ENCODE measurements around the gene WHRN.

The WHRN gene

GRCh38 chr9:114416906-114417305, 88.4 kb downstream of the WHRN start:
- Mint-ChIP-seq H3K4me3 (no peak overlapping the region), H3K27ac (no peak overlapping the region), H3K36me3 (no peaks in the 10 kb centered on the region), H3K4me1 (peaks cover 14% of the 10 kb centered on the region), H3K9me3 (no peaks in the 10 kb centered on the region), H3K27me3 (no peaks in the 10 kb centered on the region)

GRCh38 chr9:114416290-114416689, 89.0 kb downstream of the WHRN start:
- H3K4me1 Mint-ChIP-seq = peaks cover 14% of the 10 kb centered on the region
- H3K36me3 Mint-ChIP-seq = no peaks in the 10 kb centered on the region

GRCh38 chr9:114414346-114414745, 90.9 kb downstream of the WHRN start:
- Mint-ChIP-seq H3K36me3 (no peaks in the 10 kb centered on the region), H3K27ac (no peak overlapping the region), H3K9me3 (no peaks in the 10 kb centered on the region), H3K27me3 (no peaks in the 10 kb centered on the region), H3K4me1 (peaks cover 14% of the 10 kb centered on the region), H3K4me3 (no peak overlapping the region)

More at GRCh38 chr9:114416290-114416689, 89.0 kb downstream of the WHRN start:
- H3K4me3 Mint-ChIP-seq = no peak overlapping the region
- no peaks in the 10 kb centered on the region for H3K27me3 Mint-ChIP-seq
- no peaks in the 10 kb centered on the region for H3K9me3 Mint-ChIP-seq
- no peak overlapping the region for H3K27ac Mint-ChIP-seq

DNA sequence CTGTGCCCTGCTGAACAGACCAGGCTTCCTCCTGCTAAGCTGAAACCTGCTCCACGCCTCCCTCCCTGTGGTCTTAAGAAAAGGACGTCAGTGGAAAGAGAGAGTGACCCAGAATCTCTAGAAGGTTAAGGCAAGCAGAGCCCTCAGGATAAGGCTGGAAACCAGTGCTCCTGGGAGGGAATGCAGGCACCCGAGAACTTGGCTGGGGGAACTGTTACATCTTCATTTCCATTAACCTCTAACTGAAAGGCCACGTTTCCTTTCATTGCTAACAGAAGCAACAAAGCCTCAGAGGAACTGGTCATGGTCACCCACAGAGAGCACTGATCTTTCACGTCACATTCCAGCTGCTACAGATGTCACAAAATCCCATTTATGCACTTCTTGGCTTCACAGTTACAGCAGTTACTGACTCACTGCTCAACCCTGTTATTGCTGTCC, 91.4 kb downstream of the WHRN start:
- Mint-ChIP-seq H3K27me3 (no peaks in the 10 kb centered on the region), H3K4me3 (no peak overlapping the region), H3K36me3 (no peaks in the 10 kb centered on the region), H3K27ac (no peak overlapping the region), H3K4me1 (peaks cover 13% of the 10 kb centered on the region), H3K9me3 (no peaks in the 10 kb centered on the region)

- no peak overlapping the region for H3K4me3 Mint-ChIP-seq
- H3K27me3 Mint-ChIP-seq = no peaks in the 10 kb centered on the region
- H3K4me1 Mint-ChIP-seq = no peaks in the 10 kb centered on the region
- no peaks in the 10 kb centered on the region for H3K9me3 Mint-ChIP-seq
- no peaks in the 10 kb centered on the region for H3K36me3 Mint-ChIP-seq
- no peak overlapping the region for H3K27ac Mint-ChIP-seq
Measured at GRCh38 chr9:114412048-114412683, 93.1 kb downstream of the WHRN start.

DNA sequence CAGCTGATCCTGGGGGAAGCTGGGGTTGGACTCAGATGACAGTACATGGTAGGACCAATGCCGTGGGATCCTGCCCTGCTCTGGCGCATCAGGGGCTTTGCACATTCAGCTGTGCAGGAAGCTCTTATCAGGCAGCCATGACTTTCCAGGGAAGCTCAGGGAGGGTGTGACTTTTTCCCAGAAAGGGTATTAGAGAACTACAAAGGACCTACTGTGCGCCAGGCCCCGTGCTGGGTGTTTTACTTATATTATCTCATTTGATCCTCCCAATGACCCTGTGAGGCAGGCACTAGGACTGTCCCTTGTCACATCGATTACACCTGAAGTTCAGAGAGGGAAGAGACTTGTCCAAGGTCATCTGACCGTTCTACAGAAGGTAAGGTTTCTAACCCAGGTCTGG, 93.8 kb downstream of the WHRN start:
- Mint-ChIP-seq H3K27me3 (no peaks in the 10 kb centered on the region), H3K4me1 (no peaks in the 10 kb centered on the region), H3K9me3 (no peaks in the 10 kb centered on the region), H3K36me3 (no peaks in the 10 kb centered on the region), H3K4me3 (no peak overlapping the region), H3K27ac (no peak overlapping the region)

GRCh38 chr9:114410910-114411309, 94.4 kb downstream of the WHRN start:
- Mint-ChIP-seq H3K9me3 (no peaks in the 10 kb centered on the region), H3K4me1 (no peaks in the 10 kb centered on the region), H3K27me3 (no peaks in the 10 kb centered on the region), H3K36me3 (no peaks in the 10 kb centered on the region), H3K4me3 (no peak overlapping the region), H3K27ac (no peak overlapping the region)

DNA sequence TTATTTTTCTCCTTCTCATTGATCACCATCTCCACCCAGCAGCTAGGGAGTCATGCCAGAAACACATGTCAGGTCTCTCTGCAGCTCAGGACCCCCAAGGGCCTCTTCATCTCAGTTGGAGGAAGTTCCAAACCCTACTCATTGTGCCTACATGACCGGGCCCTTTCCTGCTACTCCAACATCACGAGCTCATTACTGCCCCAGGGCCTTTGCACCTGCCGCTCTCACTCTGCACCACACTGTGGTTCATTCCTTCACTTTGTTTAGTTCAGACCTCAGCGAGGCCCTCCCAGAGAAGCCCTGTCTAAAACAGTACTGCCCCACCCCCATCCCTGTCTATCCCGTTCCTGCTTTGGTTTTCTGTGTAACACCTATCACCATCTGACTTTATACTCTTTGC, 95.4 kb downstream of the WHRN start:
- no peaks in the 10 kb centered on the region for H3K27me3 Mint-ChIP-seq
- H3K4me1 Mint-ChIP-seq = peaks cover 6% of the 10 kb centered on the region
- no peaks in the 10 kb centered on the region for H3K9me3 Mint-ChIP-seq
- no peak overlapping the region for H3K4me3 Mint-ChIP-seq
- H3K27ac Mint-ChIP-seq = no peak overlapping the region
- H3K36me3 Mint-ChIP-seq = no peaks in the 10 kb centered on the region

DNA sequence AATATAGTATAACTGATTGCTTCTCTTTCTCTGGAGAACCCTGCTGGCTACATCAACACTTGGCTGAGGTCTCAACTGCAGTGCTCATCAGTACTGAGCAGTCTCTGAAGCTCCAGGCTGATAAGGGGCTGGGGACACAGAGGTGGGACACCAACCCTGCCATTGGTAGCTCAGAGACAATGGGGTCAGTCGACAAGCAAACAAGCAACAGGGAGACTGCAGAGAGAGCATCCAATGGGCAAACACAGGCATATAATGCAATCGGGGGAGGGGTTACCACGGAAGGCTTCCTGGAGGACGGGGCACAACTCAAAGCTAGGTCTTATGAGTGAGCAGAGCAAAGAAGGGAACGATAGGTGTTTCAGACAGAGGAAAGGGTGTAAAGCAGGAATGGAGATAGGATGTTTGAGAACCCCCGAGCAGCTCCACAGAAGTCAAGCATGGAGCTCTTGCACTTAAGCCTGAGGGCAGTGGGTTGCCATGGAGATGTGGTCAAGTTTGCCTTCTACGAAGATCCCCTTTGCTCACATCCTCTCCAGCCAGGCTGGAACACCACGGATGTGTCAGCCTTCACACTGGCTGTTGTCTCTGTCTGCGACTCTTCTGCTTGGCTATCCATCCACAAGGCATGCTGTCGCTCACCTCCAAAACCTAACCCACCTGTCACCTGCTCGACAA, 96.0 kb downstream of the WHRN start:
- H3K27me3 Mint-ChIP-seq = no peaks in the 10 kb centered on the region
- H3K9me3 Mint-ChIP-seq = no peaks in the 10 kb centered on the region
- H3K4me3 Mint-ChIP-seq = no peak overlapping the region
- peaks cover 6% of the 10 kb centered on the region for H3K4me1 Mint-ChIP-seq
- no peaks in the 10 kb centered on the region for H3K36me3 Mint-ChIP-seq
- H3K27ac Mint-ChIP-seq = no peak overlapping the region

- Mint-ChIP-seq H3K27ac (no peak overlapping the region), H3K4me3 (no peak overlapping the region), H3K4me1 (peaks cover 6% of the 10 kb centered on the region), H3K9me3 (no peaks in the 10 kb centered on the region), H3K27me3 (no peaks in the 10 kb centered on the region), H3K36me3 (no peaks in the 10 kb centered on the region)
Measured at GRCh38 chr9:114408645-114409044, 96.6 kb downstream of the WHRN start.

- Mint-ChIP-seq H3K27me3 (no peaks in the 10 kb centered on the region), H3K4me3 (no peak overlapping the region), H3K4me1 (peaks cover 6% of the 10 kb centered on the region), H3K27ac (no peak overlapping the region), H3K9me3 (no peaks in the 10 kb centered on the region), H3K36me3 (no peaks in the 10 kb centered on the region)
Measured at GRCh38 chr9:114407889-114408288, 97.4 kb downstream of the WHRN start.

GRCh38 chr9:114406441-114406840, 98.8 kb downstream of the WHRN start:
- Mint-ChIP-seq H3K27ac (no peak overlapping the region), H3K36me3 (no peaks in the 10 kb centered on the region), H3K4me1 (peaks cover 6% of the 10 kb centered on the region), H3K27me3 (no peaks in the 10 kb centered on the region), H3K4me3 (no peak overlapping the region), H3K9me3 (no peaks in the 10 kb centered on the region)

GRCh38 chr9:114405294-114406034, 99.8 kb downstream of the WHRN start:
- Mint-ChIP-seq H3K4me3 (no peak overlapping the region), H3K27me3 (no peaks in the 10 kb centered on the region), H3K27ac (peak overlapping the region; percentile 74)

GRCh38 chr9:114404531-114404930, 100.7 kb downstream of the WHRN start:
- H3K4me1 Mint-ChIP-seq = peaks cover 6% of the 10 kb centered on the region
- H3K36me3 Mint-ChIP-seq = no peaks in the 10 kb centered on the region
- H3K4me3 Mint-ChIP-seq = no peak overlapping the region
- H3K27ac Mint-ChIP-seq = no peak overlapping the region
- no peaks in the 10 kb centered on the region for H3K27me3 Mint-ChIP-seq
- H3K9me3 Mint-ChIP-seq = no peaks in the 10 kb centered on the region

More at GRCh38 chr9:114405294-114406034, 99.8 kb downstream of the WHRN start:
- Mint-ChIP-seq H3K9me3 (no peaks in the 10 kb centered on the region), H3K4me1 (peaks cover 6% of the 10 kb centered on the region), H3K36me3 (no peaks in the 10 kb centered on the region)

- H3K9me3 Mint-ChIP-seq = no peaks in the 10 kb centered on the region
- no peaks in the 10 kb centered on the region for H3K27me3 Mint-ChIP-seq
- peaks cover 6% of the 10 kb centered on the region for H3K4me1 Mint-ChIP-seq
- no peak overlapping the region for H3K4me3 Mint-ChIP-seq
- no peak overlapping the region for H3K27ac Mint-ChIP-seq
- H3K36me3 Mint-ChIP-seq = no peaks in the 10 kb centered on the region
Measured at GRCh38 chr9:114403153-114403756, 102.0 kb downstream of the WHRN start.

GRCh38 chr9:114401344-114401743, 103.9 kb downstream of the WHRN start:
- Mint-ChIP-seq H3K4me1 (peaks cover 21% of the 10 kb centered on the region), H3K9me3 (no peaks in the 10 kb centered on the region), H3K4me3 (no peak overlapping the region), H3K36me3 (no peaks in the 10 kb centered on the region), H3K27me3 (no peaks in the 10 kb centered on the region), H3K27ac (peak overlapping the region; percentile 69)

Data from activated naive CD4-positive, alpha-beta T cell treated with anti-CD3 and anti-CD28 coated beads, Interleukin-2, amount 50 U/mL, for 24 hours (primary cell).